ENCODE measurements around the gene MUC5B.

GRCh38 chr11:1254086-1254648, 31.3 kb downstream of the MUC5B start:
- no peak for TF ChIP-seq CTCF (IDR thresholded peaks at IDR 0.05)
- no peak for TF ChIP-seq EZH2 (IDR thresholded peaks at IDR 0.05; ENCODE audit: borderline replicate concordance, insufficient read depth, low read depth, low read length, poor library complexity, severe bottlenecking)

All from B cell (primary cell).